Testis (tissue), 3 donors: Measurements from ENCODE around the gene C8G. TPM values are rescaled to one million over a fixed set of nuclear protein-coding genes. Genes with fewer than 3 reads are reported as not detected.
A peak's percentile ranks its signal among the peaks of the same experiment; 100 is the strongest.

ENCODE experiments used
- DNase-seq: peaks from one replicate; pipeline ENCODE4 v3.0.0-alpha.2; 2019
- H3K27ac ChIP-seq, 2 donors: fragments of 200-600 bp; sonication (generic); one replicate each; pipeline ENCODE4 v1.5.1; 2019
- H3K27me3 ChIP-seq: fragments of 200-600 bp; sonication (generic); one replicate; pipeline ENCODE4 v1.5.1; 2019
- H3K36me3 ChIP-seq: fragments of 200-600 bp; sonication (generic); one replicate; pipeline ENCODE4 v1.5.1; 2017; ENCODE audit warnings: low read depth; ENCODE audit errors: missing control alignments
- H3K4me1 ChIP-seq: fragments of 200-600 bp; sonication (generic); one replicate; pipeline ENCODE4 v1.5.1; 2019
- H3K4me3 ChIP-seq, 2 donors: fragments of 200-600 bp; sonication (generic); one replicate each; pipeline ENCODE4 v1.5.1; 2017 to 2019
- H3K9me3 ChIP-seq: fragments of 200-600 bp; sonication (generic); one replicate; pipeline ENCODE4 v1.5.1; 2017
- CTCF ChIP-seq, 3 experiments: fragments of 450-650 bp in 2 of 3; fragments of 200-600 bp in 1 of 3; sonication (generic) in 1 of 3; IDR thresholded peaks; one replicate each; pipeline ENCODE4 v1.5.1; 2016 to 2019; ENCODE audit warnings: antibody characterized with exemption in 3 of 3, mild to moderate bottlenecking in 2 of 3, moderate library complexity in 1 of 3
- POLR2A ChIP-seq: fragments of 450-650 bp; IDR thresholded peaks from one replicate; pipeline ENCODE4 v1.6.1; 2017; ENCODE audit warnings: antibody characterized with exemption, mild to moderate bottlenecking, moderate library complexity
- WGBS, 2 donors: methylation state at CpG; one replicate each; pipeline ENCODE4 v1.1.5; 2018; 5-methylcytosine and 5-hydroxymethylcytosine counted together
- intact Hi-C: fragments of 100-400 bp; cut with DNase I; formaldehyde crosslinking; loops from one replicate; pipeline ENCODE4 v1.15.1; 2023; ENCODE audit warnings: low total_unique reads
- polyA plus RNA-seq: library from polyadenylated mRNA; stranded (reverse); fragments of 350-450 nt; fragmentation: Illumina TruSeq; extraction: RNeasy Lipid Tissue Mini Kit (QIAGEN cat#74804); gene quantifications from one replicate; pipeline ENCODE4 v1.2.3, GENCODE V29; 2014; ENCODE audit warnings: low read depth, low replicate concordance; ENCODE audit not compliant: insufficient read depth
- total RNA-seq, 2 donors: library from RNA; depleted of rRNA; stranded (reverse); fragments of >200 nt; gene quantifications; one replicate each; pipeline ENCODE4 v1.2.3, GENCODE V29; 2016

C8G gene
- total and polyA plus RNA-seq, 3 donors from 2014 or later: 4.6 to 4.9 (median 4.6) TPM

- H3K27me3 ChIP-seq: no peaks in the 10 kb centered on the region
- WGBS, 2 donors: 35 to 51% methylated on average over 13 to 17 of the region's 17 CpGs
- DNase-seq: peak; percentile 74
- no peak overlapping the region for H3K4me3 ChIP-seq
- intact Hi-C loops: no loop called here
- no peaks in the 10 kb centered on the region for H3K9me3 ChIP-seq
- H3K4me1 ChIP-seq: peaks cover 38% of the 10 kb centered on the region
- H3K27ac ChIP-seq: peak overlapping the region; percentile 24 to 68
- no peaks in the 10 kb centered on the region for H3K36me3 ChIP-seq
- TF ChIP-seq CTCF (IDR thresholded peaks at IDR 0.05): no peak
- no peak for TF ChIP-seq POLR2A
Measured at GRCh38 chr9:136981588-136982231, 36.7 kb downstream of the C8G start.

GRCh38 chr9:136982232-136983051 is 37.4 kb downstream of the C8G start, which contains the start of gene LCNL1:
TSS of gene LCNL1 (plus strand) at chr9:136982993. CDS start at chr9:136983587, 594 bp downstream.
- H3K27me3 ChIP-seq: no peaks in the 10 kb centered on the region
- 58 to 87% methylated on average over 5 to 18 of the region's 18 CpGs for WGBS, 2 donors
- H3K36me3 ChIP-seq: no peaks in the 10 kb centered on the region
- intact Hi-C loops: no loop called here
- no peaks in the 10 kb centered on the region for H3K9me3 ChIP-seq
- no peak within 1 kb of the TSS for H3K4me3 ChIP-seq
- DNase-seq: no peak
- H3K27ac ChIP-seq: peak within 1 kb of the TSS; percentile 24 to 68
- TF ChIP-seq CTCF (IDR thresholded peaks at IDR 0.05) (no peak), POLR2A (no peak)
- H3K4me1 ChIP-seq: peaks cover 33% of the 10 kb centered on the region

- H3K27me3 ChIP-seq: no peaks in the 10 kb centered on the region
- WGBS, 2 donors: 60 to 61% methylated on average over 7 to 9 of the region's 9 CpGs
- DNase-seq: no peak
Measured at GRCh38 chr9:136983167-136983566, 38.1 kb downstream of the C8G start.

GRCh38 chr9:136983656-136984314 is 38.7 kb downstream of the C8G start:
- 71 to 73% methylated on average over 10 to 11 of the region's 11 CpGs for WGBS, 2 donors
- no peaks in the 10 kb centered on the region for H3K36me3 ChIP-seq
- no peaks in the 10 kb centered on the region for H3K9me3 ChIP-seq
- H3K4me3 ChIP-seq: no peak overlapping the region
- H3K27me3 ChIP-seq: no peaks in the 10 kb centered on the region
- H3K27ac ChIP-seq: no peak overlapping the region
- no peak for TF ChIP-seq CTCF (IDR thresholded peaks at IDR 0.05)
- no peak for TF ChIP-seq POLR2A
- intact Hi-C loops: no loop called here
- H3K4me1 ChIP-seq: peaks cover 33% of the 10 kb centered on the region
- no peak for DNase-seq

More at GRCh38 chr9:136983167-136983566, 38.1 kb downstream of the C8G start:
- Histone ChIP-seq H3K27ac (no peak overlapping the region), H3K4me1 (peaks cover 33% of the 10 kb centered on the region), H3K36me3 (no peaks in the 10 kb centered on the region), H3K9me3 (no peaks in the 10 kb centered on the region), H3K4me3 (no peak overlapping the region)
- intact Hi-C loops: no loop called here
- TF ChIP-seq CTCF (IDR thresholded peaks at IDR 0.05): no peak
- no peak for TF ChIP-seq POLR2A
